ENCODE data around the gene SLCO1B3.

The SLCO1B3 gene

DNA sequence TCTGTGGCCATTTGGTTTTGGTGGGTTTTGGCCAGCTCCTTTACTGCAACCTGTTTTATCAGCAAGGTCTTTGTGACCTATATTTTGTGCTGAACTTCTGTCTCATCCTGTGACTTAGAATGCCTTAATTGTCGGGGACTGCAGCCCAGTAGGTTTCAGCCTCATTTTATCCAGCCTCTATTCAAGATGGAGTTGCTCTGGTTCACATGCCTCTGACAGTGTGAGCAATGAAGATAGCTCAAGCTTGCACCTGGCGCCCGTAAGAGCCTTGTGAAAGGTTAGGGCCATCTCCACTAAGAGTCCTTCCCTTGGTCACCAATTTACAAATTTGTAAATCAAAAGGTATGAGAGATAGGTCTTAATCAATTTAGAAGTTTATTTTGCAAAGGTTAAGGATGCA, 19.4 kb downstream of the SLCO1B3 start:
- no peak overlapping the region for H2AFZ ChIP-seq
- TF ChIP-seq CTCF (IDR thresholded peaks at IDR 0.05) = no peak
- no peaks in the 10 kb centered on the region for H3K4me1 ChIP-seq
- no peaks in the 10 kb centered on the region for H3K36me3 ChIP-seq (ENCODE audit: control insufficient read depth, insufficient read depth, low read length)
- no peaks in the 10 kb centered on the region for H3K79me2 ChIP-seq
- H3K9ac ChIP-seq = no peak overlapping the region
- H3K4me3 ChIP-seq (ENCODE audit: low read depth, low read length) = no peak overlapping the region
- H3K27ac ChIP-seq = no peak overlapping the region
- no peaks in the 10 kb centered on the region for H3K27me3 ChIP-seq (ENCODE audit: control insufficient read depth, insufficient read depth, low read length)
- no peaks in the 10 kb centered on the region for H3K9me3 ChIP-seq (ENCODE audit: control insufficient read depth, low read length)
- H3K4me2 ChIP-seq (ENCODE audit: low read length) = no peak overlapping the region

DNA sequence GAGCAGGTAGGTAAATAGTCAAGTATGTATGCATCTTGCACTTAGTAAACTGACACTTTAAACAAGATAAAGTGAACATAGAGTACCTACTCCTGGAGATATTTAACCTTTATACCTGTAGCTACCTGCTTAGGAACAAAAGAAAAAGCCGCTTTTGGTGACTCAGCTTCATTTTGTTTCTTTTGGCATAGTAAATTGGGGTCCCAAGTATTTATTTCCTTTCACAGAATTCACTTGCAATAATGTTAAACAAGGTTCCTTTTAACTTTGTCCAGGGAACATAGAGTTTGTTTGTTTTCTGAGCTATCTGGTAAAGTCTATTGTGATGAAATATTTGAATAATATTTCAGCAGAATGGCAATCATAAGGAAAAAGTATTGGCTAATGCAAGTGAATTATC, 20.0 kb downstream of the SLCO1B3 start:
- H2AFZ ChIP-seq = no peak overlapping the region
- no peak overlapping the region for H3K27ac ChIP-seq
- H3K4me2 ChIP-seq (ENCODE audit: low read length) = no peak overlapping the region
- H3K36me3 ChIP-seq (ENCODE audit: control insufficient read depth, insufficient read depth, low read length) = no peaks in the 10 kb centered on the region
- H3K27me3 ChIP-seq (ENCODE audit: control insufficient read depth, insufficient read depth, low read length) = no peaks in the 10 kb centered on the region
- H3K4me1 ChIP-seq = no peaks in the 10 kb centered on the region
- H3K79me2 ChIP-seq = no peaks in the 10 kb centered on the region
- no peak for TF ChIP-seq CTCF (IDR thresholded peaks at IDR 0.05)
- no peaks in the 10 kb centered on the region for H3K9me3 ChIP-seq (ENCODE audit: control insufficient read depth, low read length)
- no peak overlapping the region for H3K9ac ChIP-seq
- H3K4me3 ChIP-seq (ENCODE audit: low read depth, low read length) = no peak overlapping the region

DNA sequence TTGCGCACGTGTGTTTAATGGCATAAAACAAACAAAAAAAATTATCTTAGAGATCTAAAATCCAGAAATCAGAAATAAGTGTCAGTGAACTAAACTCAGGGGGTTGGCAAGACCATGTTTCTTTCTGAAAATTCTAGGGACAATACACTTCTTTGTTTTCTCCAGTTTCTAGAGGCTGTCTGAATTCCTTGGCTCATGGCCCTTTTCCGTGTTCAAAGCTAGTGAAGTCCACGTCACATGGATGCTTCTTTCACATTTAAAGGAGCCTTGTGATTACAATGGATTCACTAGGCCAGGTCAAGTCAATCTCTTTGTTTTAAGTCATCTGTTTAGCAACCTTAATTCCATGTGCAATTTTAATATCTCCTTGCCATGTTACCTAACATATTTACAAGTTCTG, 22.4 kb downstream of the SLCO1B3 start:
- H3K27ac ChIP-seq = no peak overlapping the region
- H3K27me3 ChIP-seq (ENCODE audit: control insufficient read depth, insufficient read depth, low read length) = no peaks in the 10 kb centered on the region
- no peak overlapping the region for H3K9ac ChIP-seq
- no peaks in the 10 kb centered on the region for H3K79me2 ChIP-seq
- H3K4me1 ChIP-seq = no peaks in the 10 kb centered on the region
- no peak overlapping the region for H3K4me2 ChIP-seq (ENCODE audit: low read length)
- no peaks in the 10 kb centered on the region for H3K9me3 ChIP-seq (ENCODE audit: control insufficient read depth, low read length)
- H2AFZ ChIP-seq = no peak overlapping the region
- TF ChIP-seq CTCF (IDR thresholded peaks at IDR 0.05) = no peak
- no peaks in the 10 kb centered on the region for H3K36me3 ChIP-seq (ENCODE audit: control insufficient read depth, insufficient read depth, low read length)
- no peak overlapping the region for H3K4me3 ChIP-seq (ENCODE audit: low read depth, low read length)

DNA sequence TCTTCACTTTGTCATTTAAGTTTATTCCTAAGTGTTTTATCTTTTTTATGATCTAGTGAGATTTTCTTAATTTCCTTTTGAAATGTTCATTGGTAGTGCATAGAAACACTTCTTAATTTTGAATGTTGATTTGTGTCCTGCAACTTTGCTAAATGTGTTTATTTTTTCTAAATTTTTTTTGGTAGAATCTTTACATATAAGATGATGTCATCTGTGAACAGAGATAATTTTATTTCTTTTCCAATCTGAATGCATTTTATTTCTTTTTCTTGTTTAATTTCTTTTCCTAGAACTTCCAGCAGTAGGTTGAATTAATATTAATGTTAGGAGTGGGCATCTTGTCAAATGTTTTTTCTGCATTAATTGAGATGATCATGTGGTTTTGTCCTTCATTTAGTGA, 42.1 kb downstream of the SLCO1B3 start:
- no peak overlapping the region for H3K27ac ChIP-seq
- H3K4me3 ChIP-seq (ENCODE audit: low read depth, low read length) = no peak overlapping the region
- no peaks in the 10 kb centered on the region for H3K36me3 ChIP-seq (ENCODE audit: control insufficient read depth, insufficient read depth, low read length)
- no peak overlapping the region for H3K4me2 ChIP-seq (ENCODE audit: low read length)
- no peak overlapping the region for H3K9ac ChIP-seq
- no peak overlapping the region for H2AFZ ChIP-seq
- H3K9me3 ChIP-seq (ENCODE audit: control insufficient read depth, low read length) = no peaks in the 10 kb centered on the region
- TF ChIP-seq CTCF (IDR thresholded peaks at IDR 0.05) = no peak
- H3K79me2 ChIP-seq = no peaks in the 10 kb centered on the region
- H3K27me3 ChIP-seq (ENCODE audit: control insufficient read depth, insufficient read depth, low read length) = no peaks in the 10 kb centered on the region
- no peaks in the 10 kb centered on the region for H3K4me1 ChIP-seq

GRCh38 chr12:20863056-20863455, 52.6 kb downstream of the SLCO1B3 start:
- no peak for TF ChIP-seq CTCF (IDR thresholded peaks at IDR 0.05)
- no peaks in the 10 kb centered on the region for H3K27me3 ChIP-seq (ENCODE audit: control insufficient read depth, insufficient read depth, low read length)
- H3K27ac ChIP-seq = no peak overlapping the region
- no peak overlapping the region for H3K4me3 ChIP-seq (ENCODE audit: low read depth, low read length)
- H2AFZ ChIP-seq = no peak overlapping the region
- no peaks in the 10 kb centered on the region for H3K79me2 ChIP-seq
- H3K9ac ChIP-seq = no peak overlapping the region
- no peak overlapping the region for H3K4me2 ChIP-seq (ENCODE audit: low read length)
- H3K4me1 ChIP-seq = no peaks in the 10 kb centered on the region
- no peaks in the 10 kb centered on the region for H3K9me3 ChIP-seq (ENCODE audit: control insufficient read depth, low read length)
- H3K36me3 ChIP-seq (ENCODE audit: control insufficient read depth, insufficient read depth, low read length) = no peaks in the 10 kb centered on the region

Measured in parathyroid adenoma (tissue), 2 donors.